GM13976 (cell line): Measurements from ENCODE around the gene HMGB2.

Source experiments
- DNase-seq: peaks from one replicate; pipeline ENCODE4 v3.0.0; 2012; ENCODE audit warnings: low spot score
- in situ Hi-C: fragments of 300-500 bp; cut with MboI; formaldehyde crosslinking; loops from one replicate; pipeline ENCODE4 v1.12.0; 2022; ENCODE audit warnings: low sequenced_read_pairs, mixed read lengths, inconsistent platforms; ENCODE audit not compliant: unreplicated experiment
- TF ChIP-seq, protein P1 (sequence below): IDR thresholded peaks from 2 replicates; pipeline ENCODE4 v1.5.1; 2012; ENCODE audit warnings: borderline replicate concordance, mild to moderate bottlenecking; ENCODE audit not compliant: insufficient read depth; ENCODE audit errors: extremely low read depth, missing control alignments, control extremely low read depth

The HMGB2 gene

DNA sequence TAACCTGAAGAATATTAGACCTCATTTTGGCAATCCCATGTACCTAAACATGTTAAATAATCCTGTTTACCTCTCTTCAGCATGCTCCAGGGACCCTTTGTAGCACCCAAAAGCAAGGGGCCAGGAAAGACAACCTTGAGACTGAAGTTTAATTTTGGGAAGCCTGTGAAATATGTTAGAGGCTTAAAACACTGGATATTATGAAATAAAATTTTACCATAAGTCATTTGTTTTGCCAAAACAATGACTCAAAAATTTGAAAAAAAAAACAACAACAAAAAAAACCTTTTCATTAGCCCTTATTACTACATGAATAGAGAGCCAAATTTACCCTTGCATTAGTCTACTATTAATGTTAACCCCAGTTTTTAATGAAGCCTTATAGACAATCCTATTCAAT is 49.7 kb downstream of the HMGB2 start:
- in situ Hi-C loops, result no loop called here
- DNase-seq, result no peak
- TF ChIP-seq, protein P1, sequence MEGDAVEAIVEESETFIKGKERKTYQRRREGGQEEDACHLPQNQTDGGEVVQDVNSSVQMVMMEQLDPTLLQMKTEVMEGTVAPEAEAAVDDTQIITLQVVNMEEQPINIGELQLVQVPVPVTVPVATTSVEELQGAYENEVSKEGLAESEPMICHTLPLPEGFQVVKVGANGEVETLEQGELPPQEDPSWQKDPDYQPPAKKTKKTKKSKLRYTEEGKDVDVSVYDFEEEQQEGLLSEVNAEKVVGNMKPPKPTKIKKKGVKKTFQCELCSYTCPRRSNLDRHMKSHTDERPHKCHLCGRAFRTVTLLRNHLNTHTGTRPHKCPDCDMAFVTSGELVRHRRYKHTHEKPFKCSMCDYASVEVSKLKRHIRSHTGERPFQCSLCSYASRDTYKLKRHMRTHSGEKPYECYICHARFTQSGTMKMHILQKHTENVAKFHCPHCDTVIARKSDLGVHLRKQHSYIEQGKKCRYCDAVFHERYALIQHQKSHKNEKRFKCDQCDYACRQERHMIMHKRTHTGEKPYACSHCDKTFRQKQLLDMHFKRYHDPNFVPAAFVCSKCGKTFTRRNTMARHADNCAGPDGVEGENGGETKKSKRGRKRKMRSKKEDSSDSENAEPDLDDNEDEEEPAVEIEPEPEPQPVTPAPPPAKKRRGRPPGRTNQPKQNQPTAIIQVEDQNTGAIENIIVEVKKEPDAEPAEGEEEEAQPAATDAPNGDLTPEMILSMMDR, result no peak

DNA sequence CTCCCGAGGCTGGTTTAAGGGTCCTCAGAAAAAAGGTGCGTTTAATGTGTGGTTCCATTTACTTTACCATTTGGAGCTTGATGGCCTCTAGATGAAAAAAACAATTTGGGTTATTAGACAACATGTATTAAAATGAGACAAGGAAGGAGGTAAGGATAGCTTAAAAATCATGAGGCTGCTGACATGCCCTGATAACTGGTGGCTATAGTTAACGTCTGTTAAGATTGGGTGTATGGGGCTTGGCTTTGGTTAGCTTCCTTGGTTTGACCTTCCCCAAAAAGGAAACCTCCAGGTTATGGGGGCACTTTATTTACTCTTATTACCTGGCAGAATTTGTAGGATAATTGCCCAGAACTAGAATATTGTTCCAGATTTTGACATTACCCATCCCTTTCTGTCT is 51.5 kb downstream of the HMGB2 start:
- TF ChIP-seq, protein P1, result no peak
- in situ Hi-C loops, result no loop called here

DNA sequence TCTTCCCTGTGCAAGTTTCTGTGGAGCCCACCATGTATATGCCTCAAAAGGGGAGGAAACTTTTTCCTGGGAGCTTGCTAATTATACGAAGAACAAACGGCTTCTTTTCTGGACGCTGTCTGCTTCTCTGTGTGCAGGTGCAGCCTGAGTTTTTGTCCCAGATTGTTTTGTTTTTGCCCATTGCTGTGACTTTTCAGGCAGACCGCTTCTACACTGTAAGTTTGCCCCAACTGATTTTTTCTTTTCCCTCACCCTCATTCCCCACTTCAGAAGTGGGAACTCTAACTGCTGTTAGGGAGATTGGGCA is 51.9 kb downstream of the HMGB2 start:
- in situ Hi-C loops, result no loop called here

More for the DNA sequence above, 51.5 kb downstream of the HMGB2 start:
- no peak for DNase-seq

DNA sequence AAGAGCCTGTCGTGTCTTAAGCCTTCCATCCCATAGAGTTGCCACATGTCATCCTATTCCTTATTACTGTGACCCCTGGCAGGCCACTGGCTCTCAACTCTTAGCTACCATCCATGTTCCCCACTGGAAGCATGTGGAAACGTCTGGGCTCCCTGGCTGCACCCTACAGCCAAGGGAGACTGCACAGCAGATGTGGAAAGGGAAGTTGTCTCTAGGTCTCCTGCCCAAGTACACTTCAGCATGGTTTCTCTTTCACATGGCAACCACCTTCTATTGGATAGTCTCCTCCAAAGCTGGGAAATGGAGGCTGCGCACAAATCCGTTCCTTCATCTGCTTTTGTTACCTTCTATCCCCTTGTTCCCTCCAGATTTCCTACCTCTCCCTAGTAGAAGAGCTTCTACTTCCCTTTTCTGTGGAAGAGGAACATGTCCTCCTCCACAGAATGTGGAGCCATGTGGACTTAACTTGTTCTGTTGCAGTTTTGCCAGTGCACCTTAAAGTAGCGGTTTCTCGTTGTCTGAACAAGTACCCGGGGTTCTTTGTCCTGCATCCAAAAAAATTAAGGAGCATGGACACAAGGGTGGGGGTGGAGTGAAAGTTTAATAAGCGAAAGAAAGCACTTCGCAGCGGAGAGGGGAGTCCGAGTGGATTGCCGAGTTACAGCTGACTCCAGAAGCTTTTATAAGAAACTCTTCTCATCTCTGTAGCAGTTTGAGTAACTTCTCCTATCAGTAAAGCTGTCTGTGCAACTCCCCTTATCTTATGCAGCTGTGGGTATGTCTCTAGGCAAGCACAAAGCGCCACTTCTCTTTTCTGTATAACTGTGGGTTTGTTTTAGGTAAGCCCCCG is 52.5 kb downstream of the HMGB2 start:
- no peak for DNase-seq
- TF ChIP-seq, protein P1, result no peak
- in situ Hi-C loops, result no loop called here

More for the DNA sequence above, 51.9 kb downstream of the HMGB2 start:
- DNase-seq, result no peak
- TF ChIP-seq, protein P1, result no peak
